ENCODE results near the gene TMEM203.

The TMEM203 gene

GRCh38 chr9:137165250-137165836 is 40.1 kb downstream of the TMEM203 start:
- no peak for FAIRE-seq
- DNase-seq (ENCODE audit: insufficient read length, low spot score), result no peak
- TF ChIP-seq POLR2A (IDR thresholded peaks at IDR 0.05; ENCODE audit: low read depth, low read length), result no peak

DNA sequence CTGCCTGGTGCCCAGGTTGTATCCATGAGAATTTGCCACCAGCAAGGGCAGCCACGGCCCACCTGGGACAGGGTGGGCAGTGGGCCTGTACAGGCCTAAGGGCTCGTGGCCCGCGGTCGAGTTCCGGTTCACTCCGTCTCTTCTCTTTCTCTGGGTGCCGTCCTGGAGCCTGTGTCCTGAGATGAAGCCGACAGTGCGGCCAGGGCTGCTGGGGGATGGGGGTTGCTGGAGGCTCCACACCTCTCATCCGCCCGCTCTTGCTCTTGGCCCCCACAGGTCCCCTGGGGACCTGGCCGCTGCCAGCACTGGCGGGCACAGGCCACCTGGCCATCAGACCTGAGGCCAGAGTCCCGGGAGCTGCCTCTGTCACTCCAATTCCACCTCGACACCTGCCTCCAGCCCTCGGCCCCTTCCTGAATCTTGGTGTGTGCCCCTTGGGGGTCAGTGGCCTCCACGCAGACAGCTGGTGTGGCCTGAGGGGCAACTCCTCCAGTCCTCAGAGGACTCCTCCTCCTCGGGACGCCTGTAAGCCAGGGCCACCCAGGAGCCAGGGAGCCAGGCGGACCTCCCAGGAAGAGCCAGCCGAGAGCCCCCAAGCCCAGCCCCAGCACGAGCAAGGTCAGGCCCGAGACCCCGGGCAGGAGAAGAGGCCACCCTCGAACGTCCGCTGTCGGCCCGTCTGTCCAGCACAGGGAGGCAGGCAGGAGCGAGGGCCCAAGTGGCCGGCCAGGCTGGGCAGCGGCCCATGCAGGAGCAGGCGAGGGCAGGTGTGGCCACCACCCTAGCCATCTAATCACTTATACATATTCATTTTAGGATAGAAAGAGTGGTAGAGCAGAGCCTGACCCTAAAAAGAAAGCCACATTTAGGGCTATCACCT is 40.8 kb downstream of the TMEM203 start:
- FAIRE-seq (no peak), DNase-seq (ENCODE audit: insufficient read length, low spot score) (no peak)

DNA sequence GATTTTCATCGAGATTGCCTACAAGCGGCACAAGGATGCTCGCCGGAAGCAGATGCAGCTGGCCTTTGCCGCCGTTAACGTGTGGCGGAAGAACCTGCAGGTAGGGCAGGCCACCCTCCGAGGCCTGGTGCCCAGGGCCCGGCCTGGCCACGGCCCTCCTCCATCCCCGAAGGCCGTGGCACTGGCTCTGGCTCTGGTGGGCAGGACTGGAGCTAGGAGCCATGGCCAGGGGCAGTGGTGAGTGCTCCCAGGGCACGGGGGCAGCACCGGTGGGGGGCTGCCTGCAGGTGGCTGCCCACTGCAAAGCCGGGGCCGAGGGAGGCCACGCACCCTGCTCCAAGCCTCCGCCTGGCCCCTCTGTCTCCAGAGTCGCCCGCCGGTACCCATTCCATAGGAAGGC is 41.6 kb downstream of the TMEM203 start:
- no peak for FAIRE-seq
- no peak for TF ChIP-seq POLR2A (IDR thresholded peaks at IDR 0.05; ENCODE audit: low read depth, low read length)

More for the DNA sequence above, 40.8 kb downstream of the TMEM203 start:
- TF ChIP-seq POLR2A (IDR thresholded peaks at IDR 0.05; ENCODE audit: low read depth, low read length), result no peak

DNA sequence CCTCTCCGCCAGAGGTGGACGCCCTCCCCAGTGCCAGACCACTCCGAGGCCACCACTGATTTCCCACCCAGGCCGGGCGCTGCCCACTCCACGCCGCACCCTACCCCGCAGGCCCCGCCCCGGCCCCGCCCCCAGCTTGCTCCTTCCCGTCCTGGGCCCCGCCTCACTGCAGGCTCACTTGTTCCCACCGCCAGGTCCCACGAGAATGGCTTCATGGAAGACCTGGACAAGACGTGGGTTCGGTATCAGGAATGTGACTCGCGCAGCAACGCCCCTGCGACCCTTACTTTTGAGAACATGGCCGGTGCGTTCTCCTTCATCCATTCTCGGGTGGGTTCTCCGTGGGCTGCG is 42.1 kb downstream of the TMEM203 start:
- TF ChIP-seq POLR2A (IDR thresholded peaks at IDR 0.05; ENCODE audit: low read depth, low read length), result no peak
- DNase-seq (ENCODE audit: insufficient read length, low spot score) (no peak), FAIRE-seq (no peak)

More for the DNA sequence above, 41.6 kb downstream of the TMEM203 start:
- no peak for DNase-seq (ENCODE audit: insufficient read length, low spot score)

DNA sequence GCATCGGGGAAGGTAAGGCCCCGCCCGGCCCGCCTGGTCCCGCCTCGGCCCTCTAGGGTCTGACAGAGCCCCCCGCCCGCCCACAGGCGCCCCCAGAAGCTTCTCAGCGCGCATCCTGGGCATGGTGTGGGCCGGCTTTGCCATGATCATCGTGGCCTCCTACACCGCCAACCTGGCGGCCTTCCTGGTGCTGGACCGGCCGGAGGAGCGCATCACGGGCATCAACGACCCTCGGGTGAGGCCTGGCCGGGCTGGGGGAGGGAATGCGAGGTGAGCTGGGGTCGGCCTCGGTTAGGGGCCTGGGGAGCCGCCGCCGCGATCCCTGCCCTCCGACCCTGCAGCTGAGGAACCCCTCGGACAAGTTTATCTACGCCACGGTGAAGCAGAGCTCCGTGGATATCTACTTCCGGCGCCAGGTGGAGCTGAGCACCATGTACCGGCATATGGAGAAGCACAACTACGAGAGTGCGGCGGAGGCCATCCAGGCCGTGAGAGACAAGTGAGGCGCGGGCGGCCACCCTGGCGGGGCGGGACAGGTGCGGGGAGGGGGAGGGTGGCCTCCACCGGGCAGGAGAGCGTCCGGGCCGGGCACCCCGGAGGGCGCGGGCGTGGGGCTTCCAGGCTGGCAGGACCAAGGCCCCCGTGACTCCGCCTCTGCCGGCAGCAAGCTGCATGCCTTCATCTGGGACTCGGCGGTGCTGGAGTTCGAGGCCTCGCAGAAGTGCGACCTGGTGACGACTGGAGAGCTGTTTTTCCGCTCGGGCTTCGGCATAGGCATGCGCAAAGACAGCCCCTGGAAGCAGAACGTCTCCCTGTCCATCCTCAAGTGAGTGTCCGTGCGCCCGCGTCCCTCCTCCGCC is 42.7 kb downstream of the TMEM203 start:
- FAIRE-seq (no peak), DNase-seq (ENCODE audit: insufficient read length, low spot score) (no peak)
- no peak for TF ChIP-seq POLR2A (IDR thresholded peaks at IDR 0.05; ENCODE audit: low read depth, low read length)

DNA sequence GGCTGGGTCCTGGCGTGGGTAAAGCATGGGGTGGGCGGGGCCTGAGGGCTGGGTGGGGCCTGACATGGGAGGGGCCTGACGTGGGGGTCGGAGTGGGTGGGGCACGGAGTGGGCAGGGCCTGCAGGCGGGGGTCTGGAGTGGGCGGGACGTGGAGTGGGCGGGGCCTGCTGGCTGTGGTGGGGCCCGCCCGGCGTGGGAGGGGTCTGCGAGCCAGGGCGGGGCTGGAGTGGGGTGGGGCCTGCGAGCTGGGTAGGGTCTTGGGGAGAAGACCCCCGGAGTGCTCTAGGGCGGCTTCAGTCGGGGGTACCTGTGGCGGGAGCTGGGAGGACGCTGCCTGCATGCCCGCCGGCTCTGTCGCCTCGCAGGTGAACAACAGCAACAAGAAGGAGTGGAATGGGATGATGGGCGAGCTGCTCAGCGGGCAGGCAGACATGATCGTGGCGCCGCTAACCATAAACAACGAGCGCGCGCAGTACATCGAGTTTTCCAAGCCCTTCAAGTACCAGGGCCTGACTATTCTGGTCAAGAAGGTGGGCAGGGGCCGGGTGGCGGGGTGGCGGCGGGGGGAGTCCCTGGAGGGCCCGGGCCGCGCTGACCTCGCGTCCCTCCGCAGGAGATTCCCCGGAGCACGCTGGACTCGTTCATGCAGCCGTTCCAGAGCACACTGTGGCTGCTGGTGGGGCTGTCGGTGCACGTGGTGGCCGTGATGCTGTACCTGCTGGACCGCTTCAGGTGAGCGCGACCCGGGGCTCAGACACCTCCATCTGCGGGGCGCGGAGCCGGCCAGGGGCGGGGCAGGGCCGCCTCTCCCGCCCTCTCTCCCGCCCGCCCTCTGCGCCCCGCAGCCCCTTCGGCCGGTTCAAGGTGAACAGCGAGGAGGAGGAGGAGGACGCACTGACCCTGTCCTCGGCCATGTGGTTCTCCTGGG is 43.6 kb downstream of the TMEM203 start:
- FAIRE-seq (no peak), DNase-seq (ENCODE audit: insufficient read length, low spot score) (no peak)
- TF ChIP-seq POLR2A (IDR thresholded peaks at IDR 0.05; ENCODE audit: low read depth, low read length), result no peak

DNA sequence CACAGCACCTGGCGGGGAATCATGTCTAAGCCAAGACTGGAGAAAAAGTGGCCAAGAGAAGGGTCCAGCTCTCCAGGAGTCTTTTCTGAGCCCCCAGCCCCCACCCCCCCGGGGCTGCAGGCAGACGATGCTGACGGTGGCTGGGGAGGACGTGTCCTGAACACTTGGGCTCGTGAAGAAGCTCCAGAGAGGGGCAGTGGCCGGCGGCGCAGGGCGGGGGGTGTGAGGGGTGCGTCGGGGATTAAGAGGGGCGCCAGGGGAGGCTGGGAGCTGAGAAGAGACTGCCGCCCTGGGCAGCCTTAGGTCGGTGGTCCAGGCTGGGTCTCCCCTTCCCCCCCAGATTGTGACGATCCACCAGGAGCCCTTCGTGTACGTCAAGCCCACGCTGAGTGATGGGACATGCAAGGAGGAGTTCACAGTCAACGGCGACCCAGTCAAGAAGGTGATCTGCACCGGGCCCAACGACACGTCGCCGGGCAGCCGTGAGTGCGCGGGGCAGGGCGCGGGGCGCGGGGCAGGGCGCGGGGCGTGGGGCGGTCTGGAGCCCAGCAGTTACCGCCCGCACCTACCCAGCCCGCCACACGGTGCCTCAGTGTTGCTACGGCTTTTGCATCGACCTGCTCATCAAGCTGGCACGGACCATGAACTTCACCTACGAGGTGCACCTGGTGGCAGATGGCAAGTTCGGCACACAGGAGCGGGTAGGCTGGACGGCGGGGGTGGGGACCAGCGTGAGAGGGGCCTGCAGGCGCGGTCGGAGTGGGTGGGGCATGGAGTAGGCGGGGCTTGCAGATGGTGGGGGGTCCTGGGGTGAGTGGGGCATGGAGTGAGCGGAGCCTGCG is 44.5 kb downstream of the TMEM203 start:
- no peak for TF ChIP-seq POLR2A (IDR thresholded peaks at IDR 0.05; ENCODE audit: low read depth, low read length)
- FAIRE-seq, result no peak
- no peak for DNase-seq (ENCODE audit: insufficient read length, low spot score)

- no peak for TF ChIP-seq POLR2A (IDR thresholded peaks at IDR 0.05; ENCODE audit: low read depth, low read length)
- FAIRE-seq, result no peak
Observed at GRCh38 chr9:137160054-137160425, 45.4 kb downstream of the TMEM203 start.

GRCh38 chr9:137159105-137160053 is 46.1 kb downstream of the TMEM203 start:
- TF ChIP-seq POLR2A (IDR thresholded peaks at IDR 0.05; ENCODE audit: low read depth, low read length), result no peak
- no peak for FAIRE-seq
- DNase-seq (ENCODE audit: insufficient read length, low spot score), result no peak

More at GRCh38 chr9:137160054-137160425, 45.4 kb downstream of the TMEM203 start:
- DNase-seq (ENCODE audit: insufficient read length, low spot score), result no peak

GRCh38 chr9:137158625-137159024 is 46.8 kb downstream of the TMEM203 start:
- DNase-seq (ENCODE audit: insufficient read length, low spot score) (no peak), FAIRE-seq (no peak)
- no peak for TF ChIP-seq POLR2A (IDR thresholded peaks at IDR 0.05; ENCODE audit: low read depth, low read length)

DNA sequence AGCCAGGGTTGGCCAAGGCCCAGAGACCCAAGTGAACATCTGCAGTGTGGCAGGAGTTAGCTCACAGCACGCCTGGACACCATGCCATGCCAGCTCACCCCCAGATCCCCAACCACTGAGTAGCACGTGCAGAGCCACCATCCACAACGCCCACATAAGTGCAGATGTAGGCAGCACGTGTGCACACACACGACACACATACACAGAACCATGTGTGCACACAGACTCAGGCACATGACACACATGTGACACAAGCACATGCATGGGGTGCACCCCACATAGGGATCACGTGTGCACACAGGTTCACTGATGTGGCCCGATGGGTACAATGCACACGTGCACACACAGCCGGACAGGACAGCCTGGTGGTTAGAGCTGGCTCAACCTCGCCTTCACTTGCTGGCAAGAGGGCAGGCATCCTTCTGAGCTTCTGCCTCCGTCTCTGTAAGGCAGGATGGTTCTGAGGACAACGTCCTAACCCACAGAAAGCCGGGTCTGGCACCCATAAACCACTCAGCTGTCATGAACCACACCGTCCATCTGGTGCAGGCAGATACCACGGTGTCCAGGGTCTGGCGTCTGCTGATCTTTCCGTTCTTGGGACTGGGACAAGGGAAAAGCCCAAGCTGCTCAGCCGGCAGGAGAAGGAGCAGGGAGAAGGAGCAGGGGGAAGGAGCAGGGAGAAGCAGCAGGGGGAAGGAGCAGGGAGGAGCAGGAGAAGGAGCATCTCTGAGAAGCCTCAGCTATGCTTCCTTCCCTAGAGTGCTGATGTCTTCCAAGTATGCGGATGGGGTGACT is 47.6 kb downstream of the TMEM203 start:
- no peak for FAIRE-seq
- DNase-seq (ENCODE audit: insufficient read length, low spot score), result no peak
- no peak for TF ChIP-seq POLR2A (IDR thresholded peaks at IDR 0.05; ENCODE audit: low read depth, low read length)
